CD4-positive, alpha-beta T cell treated with Interleukin-15 for 1 hour (primary cell): Measurements from ENCODE around the gene ELOB.
"Not testable (repeated sequence)": the region's sequence is repeated elsewhere in the genome, so short reads cannot be mapped to it uniquely, and the experiment has no call there.

ENCODE experiments used
- DNase-seq: peaks from one replicate; pipeline ENCODE4 v3.0.0-alpha.2; 2020

The ELOB gene

GRCh38 chr16:2745116-2745890 lies 31.8 kb downstream of the ELOB start:
- no peak for DNase-seq

DNA sequence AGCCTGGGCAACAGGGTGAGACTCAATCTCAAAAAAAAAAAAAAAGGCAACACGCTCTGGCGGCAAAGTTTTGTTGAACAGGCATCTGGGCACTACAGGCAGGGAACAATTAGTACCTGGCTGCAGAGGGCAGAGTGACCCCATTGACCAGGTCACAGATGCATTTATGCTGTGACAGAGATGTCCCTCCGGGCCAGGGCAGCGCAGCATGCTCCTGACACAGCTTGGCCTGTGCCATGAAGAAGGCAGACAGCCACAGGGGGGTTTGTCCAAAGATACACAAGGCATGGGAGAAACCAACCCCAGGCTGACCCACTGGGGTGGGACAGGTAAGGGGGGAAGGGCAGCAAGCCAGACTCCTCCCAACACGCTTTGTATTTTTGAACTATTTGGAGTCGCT lies 32.4 kb downstream of the ELOB start:
- no peak for DNase-seq

DNA sequence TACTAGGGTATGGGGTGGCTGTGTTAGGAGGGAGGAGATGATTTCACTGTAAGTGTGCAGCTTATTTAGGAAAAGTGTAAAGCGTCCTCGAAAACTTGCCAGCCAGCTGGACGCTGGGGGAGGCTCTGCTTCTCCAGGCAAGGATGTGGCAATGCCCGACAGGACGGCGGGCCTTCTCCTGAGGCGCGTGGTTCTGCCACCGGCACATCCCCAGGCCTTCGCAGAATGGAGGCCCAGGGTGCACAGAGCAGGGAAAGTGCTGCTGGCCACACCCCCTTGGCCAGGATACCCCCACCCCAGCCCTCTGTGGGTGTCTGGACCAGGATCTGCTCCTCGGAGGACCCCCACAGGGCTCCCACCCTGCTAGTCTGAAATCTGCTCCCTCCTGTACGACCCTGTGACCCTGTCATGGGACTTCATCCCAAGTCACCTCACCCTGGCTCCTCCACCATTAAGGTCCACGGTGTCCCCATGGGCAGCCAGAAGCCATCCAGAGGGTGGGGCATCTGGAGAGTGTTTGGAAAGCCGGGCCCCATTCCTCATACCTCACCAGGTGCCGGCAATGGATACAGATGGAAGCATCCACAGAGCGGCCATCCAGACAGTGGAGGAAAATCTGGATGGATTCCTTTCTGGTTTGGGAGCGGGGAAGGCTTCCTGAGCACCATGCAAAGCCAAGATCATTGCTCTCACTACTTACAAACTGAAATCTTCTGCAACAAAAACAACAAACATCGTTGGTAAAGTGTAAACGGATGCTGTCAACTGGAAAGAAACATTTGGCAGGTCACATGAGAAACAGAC lies 33.9 kb downstream of the ELOB start:
- DNase-seq: no peak

GRCh38 chr16:2742323-2743006 lies 34.6 kb downstream of the ELOB start:
- no peak for DNase-seq

- DNase-seq: no peak
Observed at GRCh38 chr16:2741168-2741567, 35.9 kb downstream of the ELOB start.

GRCh38 chr16:2740476-2740875 lies 36.6 kb downstream of the ELOB start:
- DNase-seq: no peak

- DNase-seq: no peak
Observed at GRCh38 chr16:2739625-2740430, 37.3 kb downstream of the ELOB start.

- DNase-seq: no peak
Observed at GRCh38 chr16:2738615-2739014, 38.5 kb downstream of the ELOB start.

DNA sequence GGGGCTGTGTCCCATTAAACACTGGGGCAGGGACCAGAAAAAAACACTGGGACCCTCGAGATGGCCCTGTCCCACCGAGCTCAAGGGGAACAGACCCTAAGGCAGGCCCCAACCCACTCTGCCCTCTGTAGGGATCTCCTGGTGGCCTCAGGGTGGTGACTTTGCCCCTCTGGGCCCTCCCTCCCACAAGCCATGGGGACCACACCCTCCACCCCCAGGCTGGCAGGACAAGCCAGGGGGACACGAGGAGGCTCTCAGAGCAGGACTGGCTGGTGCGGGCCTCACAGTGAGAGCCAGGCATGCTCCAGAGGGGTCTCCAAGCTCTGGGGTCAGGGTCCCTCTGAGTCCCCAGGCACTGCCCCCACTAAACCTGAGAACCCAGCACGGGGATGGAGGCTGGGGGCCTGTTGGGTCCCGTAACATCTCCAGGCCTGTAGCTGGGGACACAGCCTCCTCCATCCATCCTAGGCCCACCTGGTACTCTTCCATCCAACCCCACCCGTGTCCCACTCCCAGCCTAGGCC lies 39.1 kb downstream of the ELOB start:
- DNase-seq: no peak

GRCh38 chr16:2737238-2737605 lies 39.9 kb downstream of the ELOB start:
- DNase-seq: no peak

DNA sequence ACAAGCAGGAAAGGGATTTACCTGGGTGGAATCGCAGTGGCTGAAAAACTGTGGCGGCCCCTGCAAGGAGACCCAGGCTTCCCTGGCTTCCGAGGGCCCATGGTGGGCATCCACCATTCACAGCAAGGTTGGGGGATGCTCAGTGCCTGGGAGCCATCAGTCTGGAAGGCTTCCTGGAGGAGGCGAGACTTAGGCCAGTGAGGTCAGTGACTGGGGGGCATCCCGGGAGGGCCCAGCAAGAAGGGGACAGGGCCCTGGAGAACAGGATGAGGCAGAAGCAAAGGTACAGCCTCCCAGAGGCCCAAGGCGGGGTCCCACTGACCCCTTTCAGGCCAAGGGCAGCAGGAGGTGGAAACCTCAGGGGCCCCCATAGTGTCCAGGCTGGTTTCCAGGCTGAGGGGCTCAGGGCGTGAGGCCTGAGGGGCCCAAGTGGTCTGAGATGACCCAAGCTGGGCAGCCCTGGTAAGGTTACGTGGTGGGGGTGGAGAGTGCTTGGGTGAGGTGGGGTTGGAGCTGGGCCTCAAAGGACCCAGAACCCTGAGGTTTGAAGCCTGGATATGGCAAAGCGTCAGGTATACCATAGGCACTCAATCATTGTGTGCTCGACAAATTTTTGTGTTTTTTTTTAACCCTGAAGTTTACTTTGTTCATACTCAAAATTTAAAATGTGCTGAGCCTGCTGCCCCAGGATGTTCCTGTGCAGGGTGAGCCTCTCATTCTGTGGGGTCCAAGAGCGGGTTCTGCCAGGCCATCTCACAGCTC lies 40.4 kb downstream of the ELOB start:
- no peak for DNase-seq

GRCh38 chr16:2734844-2735515 lies 42.1 kb downstream of the ELOB start:
- DNase-seq: no peak

DNA sequence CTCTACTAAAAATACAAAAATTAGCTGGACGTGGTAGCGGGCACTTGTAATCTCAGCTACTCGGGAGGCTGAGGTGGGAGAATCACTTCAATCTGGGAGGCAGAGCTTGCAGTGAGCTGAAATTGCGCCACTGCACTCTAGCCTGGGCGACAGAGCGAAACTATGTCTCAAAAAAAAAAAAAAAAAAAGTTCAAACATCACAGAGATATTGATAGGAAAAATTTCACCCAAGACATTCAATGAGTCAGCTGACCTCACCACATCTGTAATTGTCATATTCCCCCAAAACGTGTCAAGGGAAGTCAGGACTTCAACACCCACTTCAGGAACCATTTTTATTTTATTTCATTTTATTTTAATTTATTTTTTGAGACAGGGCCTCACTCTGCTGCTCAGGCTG lies 49.0 kb downstream of the ELOB start:
- DNase-seq: no peak

DNA sequence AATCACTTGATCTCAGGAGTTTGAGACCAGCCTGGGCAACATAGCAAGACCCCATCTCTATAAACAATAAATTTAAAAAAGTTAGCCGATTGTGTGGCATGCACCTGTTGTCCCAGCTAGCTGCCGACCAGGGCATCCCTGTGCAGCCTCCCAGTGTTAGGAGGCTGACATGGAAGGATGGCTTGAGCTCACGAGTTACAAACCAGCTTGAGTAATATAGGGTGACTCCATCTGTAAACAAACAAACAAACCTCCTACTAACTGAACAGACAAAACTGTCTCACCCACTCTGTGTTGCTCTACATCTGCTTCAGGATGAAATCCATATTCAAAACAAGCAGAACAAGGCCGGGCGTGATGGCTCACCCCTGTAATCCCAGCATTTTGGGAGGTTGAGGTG lies 50.2 kb downstream of the ELOB start:
- DNase-seq: no peak

DNA sequence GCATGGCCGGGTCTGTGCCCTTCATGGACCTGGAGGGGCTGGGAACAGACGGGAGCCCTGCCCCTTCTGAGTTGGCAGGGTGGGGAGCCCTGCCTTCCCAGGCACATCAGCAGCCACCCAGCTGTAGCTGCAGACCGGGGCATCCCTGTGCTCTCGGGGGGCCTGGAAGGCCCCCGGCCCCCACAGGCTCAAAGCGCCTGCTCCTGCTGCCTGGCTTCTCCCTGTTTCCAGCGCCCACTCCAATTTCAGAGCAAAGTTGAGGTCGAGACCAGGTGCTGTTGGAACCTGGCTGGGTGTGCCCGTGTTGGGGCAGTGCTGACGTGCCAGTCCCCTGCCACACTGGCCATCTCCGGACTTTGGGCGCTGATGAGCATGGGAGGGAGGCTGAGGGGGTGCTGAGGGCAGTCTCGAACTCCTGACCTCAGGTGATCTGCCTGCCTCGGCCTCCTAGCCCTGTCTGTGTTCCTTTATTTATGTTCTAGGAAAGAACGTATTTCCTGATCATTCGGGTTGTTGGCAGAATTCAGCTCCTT lies 52.2 kb downstream of the ELOB start:
- DNase-seq: no peak

DNA sequence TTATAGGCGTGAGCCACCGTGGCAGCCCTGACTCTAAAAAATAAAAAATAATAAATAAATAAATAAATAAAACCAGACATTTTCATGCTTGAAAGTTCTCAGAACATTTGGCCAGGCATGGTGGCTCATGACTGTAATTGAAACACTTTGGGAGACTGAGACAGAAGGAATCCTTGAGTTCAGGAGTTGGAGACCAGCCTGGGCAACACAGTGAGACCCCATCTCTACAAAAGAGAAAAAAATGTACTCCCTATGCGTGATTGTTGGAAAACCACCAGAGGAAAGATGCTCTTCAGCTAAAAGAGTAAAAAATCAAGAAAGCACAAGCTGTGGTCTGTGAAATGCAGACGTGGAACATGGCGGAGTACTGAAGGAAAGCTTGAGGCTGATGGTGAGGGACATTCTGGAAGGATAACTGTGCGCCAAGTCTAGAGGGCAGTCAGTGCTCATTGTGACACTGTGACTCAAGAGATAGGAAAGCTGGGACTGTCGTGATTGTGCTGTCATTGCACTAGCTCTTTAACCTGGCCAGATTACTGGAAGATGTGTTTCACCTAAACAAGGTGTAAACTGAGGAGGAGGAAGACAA lies 52.9 kb downstream of the ELOB start:
- DNase-seq: no peak

DNA sequence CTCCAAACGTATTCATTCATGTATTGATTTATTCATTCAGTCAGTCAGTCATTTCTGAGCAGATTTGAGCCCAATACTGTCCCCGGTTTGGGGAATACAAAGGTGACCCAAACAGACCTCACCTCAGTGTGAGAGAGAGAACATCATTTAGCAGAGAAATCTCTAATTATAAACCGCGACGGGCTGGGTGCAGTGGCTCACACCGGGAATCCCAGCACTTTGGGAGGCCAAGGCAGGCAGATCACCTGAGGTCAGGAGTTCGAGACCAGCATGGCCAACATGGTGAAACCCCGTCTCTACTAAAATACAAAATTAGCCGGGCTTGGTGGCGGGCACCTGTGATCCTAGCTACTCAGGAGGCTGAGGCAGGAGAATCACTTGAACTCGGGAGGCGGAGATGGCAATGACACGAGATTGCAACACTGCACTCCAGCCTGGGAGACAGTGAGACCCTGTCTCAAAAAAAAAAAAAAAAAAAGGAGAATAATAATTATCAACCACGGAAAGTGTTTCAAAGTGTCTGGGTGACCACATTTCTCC lies 55.4 kb downstream of the ELOB start:
- DNase-seq: not testable (repeated sequence)
